Epithelial cell of proximal tubule (primary cell): Measurements from ENCODE around the gene ROR1. TPM values are rescaled to one million over a fixed set of nuclear protein-coding genes. Genes with fewer than 3 reads are reported as not detected.

Source experiments
- DNase-seq: peaks from one replicate; pipeline ENCODE4 v3.0.0-alpha.2; 2011; ENCODE audit warnings: low read depth
- H3K4me3 ChIP-seq: 2 replicates; pipeline ENCODE4 v1.5.1; 2011; ENCODE audit warnings: low read depth, mild to moderate bottlenecking, low read length
- total RNA-seq: library from RNA; depleted of rRNA; stranded (reverse); fragments of >200 nt; gene quantifications from 2 replicates; pipeline ENCODE4 v1.2.3, GENCODE V29; 2015
- TF ChIP-seq, protein P1 (sequence below): conservative IDR thresholded peaks from 2 replicates; pipeline ENCODE4 v1.5.1; 2012; ENCODE audit warnings: low read depth, mild to moderate bottlenecking, low read length

ROR1 gene
- total RNA-seq, 1 donor from 2014 or later: 5.9 TPM

DNA sequence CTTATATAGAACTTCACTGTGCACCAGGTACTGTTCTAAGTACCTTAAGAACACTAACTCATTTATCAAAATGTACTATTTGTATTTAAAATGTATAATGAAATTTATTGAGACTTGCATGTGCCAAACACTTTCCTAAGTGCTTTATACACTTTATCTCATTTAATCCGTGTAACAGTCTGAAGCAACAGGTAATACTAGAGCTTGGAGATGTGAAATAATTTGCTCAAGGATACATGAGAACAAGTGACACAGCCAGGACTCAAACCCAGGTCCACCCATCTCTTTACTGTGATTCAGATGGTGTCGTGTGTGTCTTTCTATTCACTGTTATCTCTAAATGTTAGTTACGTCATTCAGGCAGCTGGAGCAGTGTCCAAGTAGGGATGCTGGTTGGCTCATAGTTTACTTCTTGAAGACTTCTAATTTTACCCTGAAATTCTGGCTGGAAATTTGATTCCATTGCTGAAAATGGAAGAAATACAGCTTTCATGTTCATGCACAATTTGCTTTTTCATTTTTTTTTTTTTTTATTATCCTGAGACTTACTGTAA lies 259.9 kb downstream of the ROR1 start:
- no peak for DNase-seq
- TF ChIP-seq, protein P1, sequence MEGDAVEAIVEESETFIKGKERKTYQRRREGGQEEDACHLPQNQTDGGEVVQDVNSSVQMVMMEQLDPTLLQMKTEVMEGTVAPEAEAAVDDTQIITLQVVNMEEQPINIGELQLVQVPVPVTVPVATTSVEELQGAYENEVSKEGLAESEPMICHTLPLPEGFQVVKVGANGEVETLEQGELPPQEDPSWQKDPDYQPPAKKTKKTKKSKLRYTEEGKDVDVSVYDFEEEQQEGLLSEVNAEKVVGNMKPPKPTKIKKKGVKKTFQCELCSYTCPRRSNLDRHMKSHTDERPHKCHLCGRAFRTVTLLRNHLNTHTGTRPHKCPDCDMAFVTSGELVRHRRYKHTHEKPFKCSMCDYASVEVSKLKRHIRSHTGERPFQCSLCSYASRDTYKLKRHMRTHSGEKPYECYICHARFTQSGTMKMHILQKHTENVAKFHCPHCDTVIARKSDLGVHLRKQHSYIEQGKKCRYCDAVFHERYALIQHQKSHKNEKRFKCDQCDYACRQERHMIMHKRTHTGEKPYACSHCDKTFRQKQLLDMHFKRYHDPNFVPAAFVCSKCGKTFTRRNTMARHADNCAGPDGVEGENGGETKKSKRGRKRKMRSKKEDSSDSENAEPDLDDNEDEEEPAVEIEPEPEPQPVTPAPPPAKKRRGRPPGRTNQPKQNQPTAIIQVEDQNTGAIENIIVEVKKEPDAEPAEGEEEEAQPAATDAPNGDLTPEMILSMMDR: no peak
- no peak overlapping the region for H3K4me3 ChIP-seq

DNA sequence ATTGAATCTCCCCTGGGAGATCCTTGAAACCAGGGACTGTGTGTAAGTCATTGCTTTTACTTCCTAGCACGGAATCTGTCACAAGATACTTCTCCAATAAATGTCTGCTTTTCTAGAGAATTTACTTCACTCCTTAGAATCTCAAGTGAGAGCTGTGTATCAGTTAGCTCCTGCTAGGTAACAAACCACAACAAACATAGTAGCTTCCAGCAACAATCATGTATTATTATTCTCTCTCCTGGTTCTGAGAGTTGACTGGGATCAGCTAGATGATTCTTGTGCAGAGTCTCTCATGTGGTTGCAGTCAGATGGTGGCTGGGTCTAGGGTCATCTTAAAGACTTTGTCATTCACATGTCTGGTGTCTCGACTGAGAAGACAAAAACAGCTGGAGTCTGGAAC lies 262.7 kb downstream of the ROR1 start:
- H3K4me3 ChIP-seq: no peak overlapping the region
- DNase-seq: no peak
- TF ChIP-seq, protein P1: no peak

DNA sequence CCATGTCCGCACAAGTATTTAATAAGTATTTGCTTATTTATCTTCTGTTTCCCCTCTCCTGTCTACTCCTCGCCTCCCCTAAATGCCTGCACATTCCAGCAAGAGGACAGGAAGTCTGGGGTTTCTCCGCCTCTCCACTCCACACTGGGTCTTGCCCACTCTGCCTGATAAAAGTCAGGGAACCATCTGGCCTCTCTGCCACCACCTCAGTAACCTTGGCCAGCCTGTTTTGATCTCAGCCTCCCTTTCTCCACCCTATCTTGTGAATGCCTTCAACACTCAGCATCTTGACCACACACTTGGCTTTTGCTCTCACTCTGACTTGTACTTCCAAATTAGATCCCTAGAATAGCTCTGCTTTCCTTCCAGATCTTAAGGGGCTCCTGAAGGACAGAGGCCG lies 264.3 kb downstream of the ROR1 start:
- TF ChIP-seq, protein P1: no peak
- H3K4me3 ChIP-seq: no peak overlapping the region
- no peak for DNase-seq

DNA sequence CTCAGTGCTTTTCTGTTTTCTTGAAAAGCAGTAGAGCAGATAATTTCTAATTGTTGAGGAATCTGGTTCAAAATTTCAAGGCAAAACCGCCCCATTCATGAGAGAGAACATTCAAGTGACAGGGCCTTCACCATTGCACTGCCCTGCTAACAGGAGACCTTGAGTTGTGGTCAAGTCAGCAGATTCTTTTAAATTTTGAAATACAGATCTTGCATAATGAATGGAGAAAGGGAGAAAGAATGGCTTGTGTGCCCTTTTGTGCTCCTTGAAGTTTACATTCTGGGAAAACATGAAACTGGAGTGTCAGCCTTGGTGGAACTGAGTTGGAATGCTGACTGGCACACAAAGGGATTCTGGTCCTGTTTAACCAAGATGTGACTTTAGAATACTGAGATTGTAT lies 265.1 kb downstream of the ROR1 start:
- H3K4me3 ChIP-seq: no peak overlapping the region
- TF ChIP-seq, protein P1: no peak
- DNase-seq: no peak

DNA sequence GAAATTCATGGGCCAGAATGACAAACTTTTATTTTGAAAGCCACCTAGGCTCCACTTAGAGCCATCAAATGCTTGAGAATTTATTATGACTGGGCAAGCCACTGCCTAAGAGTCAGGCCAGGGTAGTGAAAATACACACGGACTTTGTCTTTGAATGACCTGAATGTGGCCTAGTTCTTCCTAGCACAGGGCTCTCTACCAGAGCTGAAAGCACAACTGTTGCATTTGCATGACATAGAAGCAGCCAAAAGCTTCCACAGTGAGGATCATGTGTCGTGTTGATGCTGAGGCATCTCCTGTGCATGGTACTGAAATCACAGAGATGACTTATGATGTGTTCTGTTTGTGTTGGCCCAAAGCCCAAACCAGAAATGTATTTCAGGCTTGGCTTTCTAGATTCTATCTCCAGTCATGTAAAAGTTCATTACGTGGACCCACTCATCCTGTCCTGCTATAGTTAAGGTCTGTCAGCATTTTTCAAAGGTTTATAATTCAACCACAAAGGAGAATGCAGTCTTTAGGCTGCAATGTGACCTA lies 265.6 kb downstream of the ROR1 start:
- H3K4me3 ChIP-seq: no peak overlapping the region
- peak; percentile 84 for DNase-seq
- TF ChIP-seq, protein P1: no peak

DNA sequence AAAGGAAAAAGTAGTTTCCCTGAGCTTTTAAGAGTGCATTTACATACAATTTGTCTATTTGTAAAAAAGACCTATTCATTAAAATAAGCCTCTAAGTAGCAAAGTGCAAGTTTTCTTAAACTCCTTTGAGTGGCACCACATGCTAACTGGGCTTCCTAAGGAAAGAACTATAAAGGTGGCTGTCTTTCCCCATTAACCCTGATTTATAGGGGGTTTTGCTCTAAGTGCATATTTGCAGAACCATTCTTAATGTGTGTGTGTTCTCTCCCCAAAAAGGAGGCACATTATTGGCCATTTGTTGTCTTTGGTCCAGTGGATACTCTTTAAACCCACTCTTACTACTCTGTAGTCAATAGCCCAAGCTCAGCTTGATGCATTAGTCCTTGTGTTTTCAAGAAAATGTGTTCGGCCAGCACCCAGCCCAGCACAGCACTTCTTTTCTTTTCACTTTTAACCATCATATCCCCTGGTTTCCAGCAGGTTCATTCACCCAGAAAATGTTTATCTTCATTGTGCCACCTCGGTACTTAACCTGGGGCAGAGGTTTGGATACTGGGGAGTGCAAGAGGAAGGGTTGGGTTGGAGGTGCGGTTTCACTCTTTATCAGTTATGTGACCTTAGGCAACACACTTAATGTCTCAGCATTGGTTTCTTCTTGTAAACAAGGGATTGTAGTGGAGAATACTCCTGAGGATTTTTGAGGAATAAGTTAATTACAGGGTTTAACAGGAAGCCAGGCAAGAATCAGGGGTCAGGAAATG lies 267.7 kb downstream of the ROR1 start:
- DNase-seq: no peak

More for the DNA sequence above, 267.7 kb downstream of the ROR1 start:
- no peak overlapping the region for H3K4me3 ChIP-seq
- TF ChIP-seq, protein P1: no peak
